ENCODE results near the gene MCU.
"Not testable (repeated sequence)": the region's sequence is repeated elsewhere in the genome, so short reads cannot be mapped to it uniquely, and the experiment has no call there.

Gene MCU

GRCh38 chr10:72682638-72683037 lies 9.3 kb upstream of the MCU start:
- peaks cover 27% of the 10 kb centered on the region for H3K4me1 Mint-ChIP-seq
- H3K36me3 Mint-ChIP-seq (ENCODE audit: low read depth), result no peaks in the 10 kb centered on the region
- no peak overlapping the region for H3K4me3 Mint-ChIP-seq
- H3K27me3 Mint-ChIP-seq (ENCODE audit: low read depth), result no peaks in the 10 kb centered on the region
- TF ChIP-seq, protein P1, sequence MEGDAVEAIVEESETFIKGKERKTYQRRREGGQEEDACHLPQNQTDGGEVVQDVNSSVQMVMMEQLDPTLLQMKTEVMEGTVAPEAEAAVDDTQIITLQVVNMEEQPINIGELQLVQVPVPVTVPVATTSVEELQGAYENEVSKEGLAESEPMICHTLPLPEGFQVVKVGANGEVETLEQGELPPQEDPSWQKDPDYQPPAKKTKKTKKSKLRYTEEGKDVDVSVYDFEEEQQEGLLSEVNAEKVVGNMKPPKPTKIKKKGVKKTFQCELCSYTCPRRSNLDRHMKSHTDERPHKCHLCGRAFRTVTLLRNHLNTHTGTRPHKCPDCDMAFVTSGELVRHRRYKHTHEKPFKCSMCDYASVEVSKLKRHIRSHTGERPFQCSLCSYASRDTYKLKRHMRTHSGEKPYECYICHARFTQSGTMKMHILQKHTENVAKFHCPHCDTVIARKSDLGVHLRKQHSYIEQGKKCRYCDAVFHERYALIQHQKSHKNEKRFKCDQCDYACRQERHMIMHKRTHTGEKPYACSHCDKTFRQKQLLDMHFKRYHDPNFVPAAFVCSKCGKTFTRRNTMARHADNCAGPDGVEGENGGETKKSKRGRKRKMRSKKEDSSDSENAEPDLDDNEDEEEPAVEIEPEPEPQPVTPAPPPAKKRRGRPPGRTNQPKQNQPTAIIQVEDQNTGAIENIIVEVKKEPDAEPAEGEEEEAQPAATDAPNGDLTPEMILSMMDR (IDR thresholded peaks at IDR 0.05; ENCODE audit: unreplicated experiment in 3 of 3), result no peak
- H3K9me3 Mint-ChIP-seq, result no peaks in the 10 kb centered on the region
- H3K27ac Mint-ChIP-seq, result no peak overlapping the region

- Mint-ChIP-seq H3K9me3 (no peaks in the 10 kb centered on the region), H3K36me3 (ENCODE audit: low read depth) (no peaks in the 10 kb centered on the region), H3K4me3 (peak overlapping the region in 1 of 3 experiments; percentile 10), H3K27me3 (ENCODE audit: low read depth) (no peaks in the 10 kb centered on the region), H3K4me1 (peaks cover 47% of the 10 kb centered on the region), H3K27ac (peak overlapping the region; percentile 44 to 63 (median 61))
- TF ChIP-seq, protein P1 (IDR thresholded peaks at IDR 0.05; ENCODE audit: unreplicated experiment in 3 of 3), result no peak
Observed at GRCh38 chr10:72685264-72685921, 6.5 kb upstream of the MCU start.

- not testable (repeated sequence) for H3K4me3 Mint-ChIP-seq; H3K36me3 Mint-ChIP-seq (ENCODE audit: low read depth); H3K27me3 Mint-ChIP-seq (ENCODE audit: low read depth); H3K9me3 Mint-ChIP-seq
- Mint-ChIP-seq H3K27ac (peak overlapping the region; percentile 1 to 44 (median 5)), H3K4me1 (peaks cover 50% of the 10 kb centered on the region)
Observed at GRCh38 chr10:72686430-72686829, 5.5 kb upstream of the MCU start.

DNA sequence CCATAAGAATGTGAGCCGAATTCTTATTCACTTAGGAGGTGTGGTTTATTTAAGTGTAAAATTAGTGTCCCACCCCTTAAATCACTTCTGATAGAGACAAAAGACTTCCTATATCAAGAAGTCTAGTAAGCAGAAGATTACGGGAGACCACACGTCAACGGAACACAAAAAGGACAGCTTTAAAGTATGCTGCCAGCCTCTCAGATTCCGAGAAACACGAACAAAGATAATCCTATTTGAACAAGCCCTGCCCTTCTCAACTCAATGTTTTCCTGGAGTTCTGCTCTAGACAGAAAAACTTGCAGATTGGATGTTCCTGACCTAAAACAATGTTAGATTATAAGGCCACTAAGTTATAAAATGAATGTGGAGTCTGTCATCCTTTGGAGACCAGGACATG lies 4.9 kb upstream of the MCU start:
- H3K9me3 Mint-ChIP-seq, result no peaks in the 10 kb centered on the region
- H3K27me3 Mint-ChIP-seq (ENCODE audit: low read depth), result no peaks in the 10 kb centered on the region
- no peaks in the 10 kb centered on the region for H3K36me3 Mint-ChIP-seq (ENCODE audit: low read depth)
- H3K27ac Mint-ChIP-seq, result peak overlapping the region; percentile 1 to 74 (median 67)
- TF ChIP-seq, protein P1 (IDR thresholded peaks at IDR 0.05; ENCODE audit: unreplicated experiment in 3 of 3), result no peak
- peak overlapping the region in 1 of 3 experiments; percentile 21 for H3K4me3 Mint-ChIP-seq
- H3K4me1 Mint-ChIP-seq, result peaks cover 50% of the 10 kb centered on the region

- Mint-ChIP-seq H3K9me3 (no peaks in the 10 kb centered on the region), H3K4me1 (peaks cover 56% of the 10 kb centered on the region), H3K27me3 (ENCODE audit: low read depth) (no peaks in the 10 kb centered on the region), H3K27ac (peak overlapping the region; percentile 67 to 87 (median 74)), H3K36me3 (ENCODE audit: low read depth) (no peaks in the 10 kb centered on the region), H3K4me3 (peak overlapping the region in 1 of 3 experiments; percentile 7)
- TF ChIP-seq, protein P1 (IDR thresholded peaks at IDR 0.05; ENCODE audit: unreplicated experiment in 3 of 3), result no peak
Observed at GRCh38 chr10:72688208-72688651, 3.7 kb upstream of the MCU start.

GRCh38 chr10:72689660-72690059 lies 2.3 kb upstream of the MCU start:
- peak overlapping the region in 2 of 3 experiments; percentile 39 to 78 for H3K27ac Mint-ChIP-seq
- peak overlapping the region in 1 of 3 experiments; percentile 34 for H3K4me3 Mint-ChIP-seq
- no peaks in the 10 kb centered on the region for H3K9me3 Mint-ChIP-seq
- H3K27me3 Mint-ChIP-seq (ENCODE audit: low read depth), result no peaks in the 10 kb centered on the region
- H3K36me3 Mint-ChIP-seq (ENCODE audit: low read depth), result no peaks in the 10 kb centered on the region
- peaks cover 69% of the 10 kb centered on the region for H3K4me1 Mint-ChIP-seq
- TF ChIP-seq, protein P1 (IDR thresholded peaks at IDR 0.05; ENCODE audit: unreplicated experiment in 3 of 3), result no peak

Data from nephron (organoid).